GM10248 (cell line): ENCODE results near the gene FAM53B.
A peak's percentile ranks its signal among the peaks of the same experiment; 100 is the strongest.

Experiments
- CTCF ChIA-PET: fragments of 300-600 bp; sonication (Branson Sonifier 250); formaldehyde crosslinking; extraction: SDS; loops from one replicate; lab custom pipeline; 2021; ENCODE audit warnings: antibody characterized with exemption; lab: Yijun Ruan, JAX
- POLR2A ChIA-PET: fragments of 350-650 bp; sonication (Branson Sonifier 250); formaldehyde crosslinking; extraction: SDS; loops from one replicate; lab custom pipeline; 2020; ENCODE audit warnings: antibody characterized with exemption; lab: Yijun Ruan, JAX
- DNase-seq: peaks from one replicate; pipeline ENCODE4 v3.0.0; 2012; ENCODE audit errors: extremely low spot score
- TF ChIP-seq, protein P1 (sequence below): IDR thresholded peaks from 2 replicates; pipeline ENCODE4 v1.5.1; 2012; ENCODE audit warnings: mild to moderate bottlenecking, low read depth; ENCODE audit errors: extremely low read depth, missing control alignments, control extremely low read depth

Gene FAM53B

DNA sequence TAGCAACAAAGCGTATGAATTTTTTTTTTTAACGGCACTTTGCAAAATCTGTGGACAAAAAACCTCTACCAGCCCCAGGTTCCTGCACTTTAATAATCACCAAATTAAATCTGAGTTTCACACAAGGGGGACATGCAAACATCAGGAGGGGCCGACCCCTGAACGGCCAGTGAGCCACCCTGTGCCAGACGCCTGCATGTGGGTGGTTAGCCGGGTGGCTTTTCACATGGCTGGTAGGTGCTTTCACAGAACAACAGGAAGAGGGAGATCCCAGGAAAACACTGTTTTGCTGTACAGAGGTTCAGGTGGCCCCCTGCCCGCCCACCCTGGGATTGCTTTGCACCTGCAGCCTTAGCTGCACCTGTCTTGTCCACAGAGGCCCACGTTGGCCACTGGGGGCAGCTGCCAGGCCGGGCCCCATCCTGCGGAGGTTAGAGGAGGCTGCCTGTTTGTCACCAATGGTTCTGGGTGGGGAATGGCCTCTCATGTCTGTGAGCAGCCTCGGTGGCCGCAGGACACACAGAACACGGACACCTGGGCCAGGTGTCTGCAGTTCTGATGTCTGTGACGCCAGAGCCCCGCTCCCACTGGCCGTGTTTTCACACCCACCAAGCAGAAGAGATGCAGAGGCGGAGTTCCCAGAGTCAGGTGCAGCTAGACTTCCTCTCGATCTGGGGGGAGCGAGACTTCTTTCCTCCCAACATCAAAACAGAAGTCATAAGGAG, 107.7 kb downstream of the FAM53B start:
- POLR2A ChIA-PET, result no interaction called here
- TF ChIP-seq, protein P1, sequence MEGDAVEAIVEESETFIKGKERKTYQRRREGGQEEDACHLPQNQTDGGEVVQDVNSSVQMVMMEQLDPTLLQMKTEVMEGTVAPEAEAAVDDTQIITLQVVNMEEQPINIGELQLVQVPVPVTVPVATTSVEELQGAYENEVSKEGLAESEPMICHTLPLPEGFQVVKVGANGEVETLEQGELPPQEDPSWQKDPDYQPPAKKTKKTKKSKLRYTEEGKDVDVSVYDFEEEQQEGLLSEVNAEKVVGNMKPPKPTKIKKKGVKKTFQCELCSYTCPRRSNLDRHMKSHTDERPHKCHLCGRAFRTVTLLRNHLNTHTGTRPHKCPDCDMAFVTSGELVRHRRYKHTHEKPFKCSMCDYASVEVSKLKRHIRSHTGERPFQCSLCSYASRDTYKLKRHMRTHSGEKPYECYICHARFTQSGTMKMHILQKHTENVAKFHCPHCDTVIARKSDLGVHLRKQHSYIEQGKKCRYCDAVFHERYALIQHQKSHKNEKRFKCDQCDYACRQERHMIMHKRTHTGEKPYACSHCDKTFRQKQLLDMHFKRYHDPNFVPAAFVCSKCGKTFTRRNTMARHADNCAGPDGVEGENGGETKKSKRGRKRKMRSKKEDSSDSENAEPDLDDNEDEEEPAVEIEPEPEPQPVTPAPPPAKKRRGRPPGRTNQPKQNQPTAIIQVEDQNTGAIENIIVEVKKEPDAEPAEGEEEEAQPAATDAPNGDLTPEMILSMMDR, result peak; percentile 15
- CTCF ChIA-PET, result interaction anchor here (1.0 to 1.5 kb wide), 2 partner anchors 9 kb away, joined by 3 read pairs; no protein-coding TSS in a partner anchor
- DNase-seq, result no peak

- TF ChIP-seq, protein P1, result no peak
- ChIA-PET POLR2A (no interaction called here), CTCF (interaction anchor here (0.8 to 0.9 kb wide), 2 partner anchors 86 to 114 kb away, joined by 3 to 4 read pairs; no protein-coding TSS in a partner anchor)
- no peak for DNase-seq
Observed at GRCh38 chr10:124632566-124632965, 111.6 kb downstream of the FAM53B start.

- POLR2A ChIA-PET, result no interaction called here
- TF ChIP-seq, protein P1, result peak; percentile 10
- no peak for DNase-seq
- CTCF ChIA-PET, result interaction anchor here (0.8 to 0.9 kb wide), 2 partner anchors 86 to 115 kb away, joined by 3 to 4 read pairs; no protein-coding TSS in a partner anchor
Observed at GRCh38 chr10:124632064-124632531, 112.1 kb downstream of the FAM53B start.

DNA sequence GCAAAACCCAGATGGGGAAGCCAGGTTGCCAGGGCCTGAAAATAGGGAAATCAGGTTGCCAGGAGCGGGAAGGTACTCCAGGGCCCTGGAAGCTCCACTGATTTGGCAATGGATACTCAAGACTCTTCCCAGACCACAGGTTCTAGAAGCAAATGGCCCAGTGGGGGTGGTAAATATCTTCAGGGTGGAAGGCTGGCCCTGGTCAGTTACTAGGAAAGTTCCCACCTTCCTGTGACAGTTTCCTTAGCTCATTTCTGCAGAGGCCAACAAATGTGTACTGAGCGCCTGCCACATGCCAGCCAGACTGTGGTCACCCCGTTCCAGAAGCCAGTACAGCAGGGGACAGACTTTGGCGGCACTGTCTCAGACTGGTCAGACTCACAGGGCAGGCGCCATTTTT, 113.6 kb downstream of the FAM53B start:
- POLR2A ChIA-PET, result no interaction called here
- TF ChIP-seq, protein P1, result no peak
- CTCF ChIA-PET, result interaction anchor here (1.0 kb wide), 1 partner anchor 29 kb away, joined by 3 read pairs; no protein-coding TSS in a partner anchor
- no peak for DNase-seq

GRCh38 chr10:124629842-124630241, 114.3 kb downstream of the FAM53B start:
- ChIA-PET CTCF (interaction anchor here (1.0 to 3.5 kb wide), 3 partner anchors 10 to 112 kb away, joined by 3 to 16 read pairs (median 7); no protein-coding TSS in a partner anchor), POLR2A (no interaction called here)
- TF ChIP-seq, protein P1, result no peak
- DNase-seq, result no peak

DNA sequence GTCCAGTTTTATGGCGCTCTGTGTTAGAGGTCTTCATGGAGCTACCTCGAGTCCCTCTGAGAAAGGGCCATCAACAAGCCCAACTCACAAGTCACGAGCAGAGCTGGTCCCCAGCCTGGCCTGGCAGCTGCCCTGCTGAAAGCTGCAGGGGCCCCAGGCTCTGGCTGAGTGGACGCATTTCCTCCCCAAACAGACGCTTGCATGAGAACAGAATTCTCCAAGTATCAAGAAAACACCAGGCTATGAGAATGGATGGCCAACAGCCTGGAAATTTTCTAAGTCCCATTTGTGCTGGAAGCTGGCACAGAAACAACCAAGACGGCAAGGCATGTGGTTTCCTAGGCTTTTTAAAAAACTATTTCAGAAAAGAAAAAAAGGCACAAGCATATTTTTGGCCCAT, 114.8 kb downstream of the FAM53B start:
- TF ChIP-seq, protein P1, result no peak
- POLR2A ChIA-PET, result no interaction called here
- CTCF ChIA-PET, result interaction anchor here (1.0 to 3.5 kb wide), 3 partner anchors 10 to 112 kb away, joined by 3 to 16 read pairs (median 7); no protein-coding TSS in a partner anchor
- no peak for DNase-seq
